Measurements from ENCODE around the gene GPR15.

The GPR15 gene

GRCh38 chr3:98530676-98531075 is 1.1 kb upstream of the GPR15 start:
- DNase-seq (ENCODE audit: low read depth in 3 of 3), result no peak

- DNase-seq (ENCODE audit: low read depth in 3 of 3), result no peak
Observed at GRCh38 chr3:98532275-98532637, 478 bp downstream of the GPR15 start.

GRCh38 chr3:98532709-98533571 is 1.2 kb downstream of the GPR15 start:
- no peak for DNase-seq (ENCODE audit: low read depth in 3 of 3)

GRCh38 chr3:98534168-98534567 is 2.4 kb downstream of the GPR15 start:
- DNase-seq (ENCODE audit: low read depth in 3 of 3), result no peak

GRCh38 chr3:98534734-98535133 is 3.0 kb downstream of the GPR15 start:
- DNase-seq (ENCODE audit: low read depth in 3 of 3), result no peak

GRCh38 chr3:98536456-98537017 is 4.8 kb downstream of the GPR15 start:
- no peak for DNase-seq (ENCODE audit: low read depth in 3 of 3)

GRCh38 chr3:98540346-98540745 is 8.6 kb downstream of the GPR15 start:
- no peak for DNase-seq (ENCODE audit: low read depth in 3 of 3)

- DNase-seq (ENCODE audit: low read depth in 3 of 3), result no peak
Observed at GRCh38 chr3:98541695-98542094, 9.9 kb downstream of the GPR15 start.

- DNase-seq (ENCODE audit: low read depth in 3 of 3), result no peak
Observed at GRCh38 chr3:98542623-98543022, 10.8 kb downstream of the GPR15 start.

- DNase-seq (ENCODE audit: low read depth in 3 of 3), result no peak
Observed at GRCh38 chr3:98545940-98546339, 14.2 kb downstream of the GPR15 start.

- DNase-seq (ENCODE audit: low read depth in 3 of 3), result no peak
Observed at GRCh38 chr3:98548544-98548943, 16.8 kb downstream of the GPR15 start.

GRCh38 chr3:98550833-98551232 is 19.1 kb downstream of the GPR15 start:
- DNase-seq (ENCODE audit: low read depth in 3 of 3), result no peak

GRCh38 chr3:98551236-98551635 is 19.5 kb downstream of the GPR15 start:
- DNase-seq (ENCODE audit: low read depth in 3 of 3), result no peak

- DNase-seq (ENCODE audit: low read depth in 3 of 3), result no peak
Observed at GRCh38 chr3:98551754-98552153, 20.0 kb downstream of the GPR15 start.

GRCh38 chr3:98552232-98553020 is 20.6 kb downstream of the GPR15 start:
- no peak for DNase-seq (ENCODE audit: low read depth in 3 of 3)

- DNase-seq (ENCODE audit: low read depth in 3 of 3), result no peak
Observed at GRCh38 chr3:98553021-98553563, 21.3 kb downstream of the GPR15 start.

GRCh38 chr3:98553753-98554152 is 22.0 kb downstream of the GPR15 start:
- DNase-seq (ENCODE audit: low read depth in 3 of 3), result no peak

- no peak for DNase-seq (ENCODE audit: low read depth in 3 of 3)
Observed at GRCh38 chr3:98554580-98554979, 22.8 kb downstream of the GPR15 start.

GRCh38 chr3:98555025-98555379 is 23.2 kb downstream of the GPR15 start:
- no peak for DNase-seq (ENCODE audit: low read depth in 3 of 3)

- peak; percentile 36 to 71 (median 67) for DNase-seq (ENCODE audit: low read depth in 3 of 3)
Observed at GRCh38 chr3:98556164-98557130, 24.7 kb downstream of the GPR15 start.

- peak; percentile 22 to 57 (median 42) for DNase-seq (ENCODE audit: low read depth in 3 of 3)
Observed at GRCh38 chr3:98557324-98558010, 25.7 kb downstream of the GPR15 start.
